HEK293 (cell line): ENCODE results near the gene LIN7C.

ENCODE experiments used
- CTCF ChIP-seq: fragments of 450-650 bp; formaldehyde crosslinking; IDR thresholded peaks from 2 replicates; pipeline ENCODE4 v1.5.1; 2016; ENCODE audit warnings: missing biosample characterization, missing genetic modification characterization
- ZNF768 ChIP-seq: fragments of 450-650 bp; formaldehyde crosslinking; IDR thresholded peaks from 2 replicates; pipeline ENCODE4 v1.5.1; 2018; ENCODE audit warnings: missing biosample characterization, mild to moderate bottlenecking, missing genetic modification characterization

GRCh38 chr11:27528712-27529111 lies 22.1 kb upstream of the LIN7C start:
- TF ChIP-seq ZNF768 (tag by site-specific recombination) (no peak), CTCF (tag by site-specific recombination) (no peak)
